Esophagus muscularis mucosa (tissue), 3 donors: ENCODE measurements around the gene MACC1.

Experiments
- POLR2AphosphoS5 ChIP-seq, 2 donors: sonication (generic); formaldehyde crosslinking; IDR thresholded peaks; one replicate each; pipeline ENCODE4 v1.6.1; 2017; ENCODE audit warnings: antibody characterized with exemption in 2 of 2
- TF ChIP-seq, protein P1 (sequence below), 3 experiments: fragments of 200-600 bp in 2 of 3; fragments of 450-650 bp in 1 of 3; sonication (generic) in 2 of 3; IDR thresholded peaks; one replicate each; pipeline ENCODE4 v1.5.1; 2017 to 2019; ENCODE audit warnings: antibody characterized with exemption in 3 of 3, mild to moderate bottlenecking in 2 of 3, moderate library complexity in 1 of 3

DNA sequence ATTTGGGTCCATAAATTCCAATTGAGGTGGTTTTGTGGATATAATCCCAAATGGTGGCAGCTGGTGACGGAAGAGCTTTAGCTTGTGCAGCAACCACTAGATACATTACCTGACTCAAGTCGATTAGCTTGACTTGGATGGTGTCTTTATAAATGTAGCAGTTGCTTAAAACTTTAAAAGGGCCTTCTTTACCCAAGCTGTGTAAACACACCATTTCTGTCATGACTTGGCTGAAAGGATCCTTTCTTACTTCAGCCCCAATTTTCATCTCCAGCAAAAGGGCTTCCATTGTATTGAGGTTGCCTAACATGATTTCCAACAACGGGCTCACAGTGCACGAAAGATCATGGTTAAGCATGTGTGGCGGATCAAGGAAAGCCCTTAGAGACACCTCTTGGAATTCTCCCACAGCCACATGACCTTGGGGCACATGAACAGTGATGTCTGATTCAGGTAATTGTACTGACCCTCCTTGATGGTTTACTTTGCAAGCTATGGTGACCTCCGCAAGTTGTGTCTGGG lies 57.9 kb downstream of the MACC1 start:
- TF ChIP-seq, protein P1, sequence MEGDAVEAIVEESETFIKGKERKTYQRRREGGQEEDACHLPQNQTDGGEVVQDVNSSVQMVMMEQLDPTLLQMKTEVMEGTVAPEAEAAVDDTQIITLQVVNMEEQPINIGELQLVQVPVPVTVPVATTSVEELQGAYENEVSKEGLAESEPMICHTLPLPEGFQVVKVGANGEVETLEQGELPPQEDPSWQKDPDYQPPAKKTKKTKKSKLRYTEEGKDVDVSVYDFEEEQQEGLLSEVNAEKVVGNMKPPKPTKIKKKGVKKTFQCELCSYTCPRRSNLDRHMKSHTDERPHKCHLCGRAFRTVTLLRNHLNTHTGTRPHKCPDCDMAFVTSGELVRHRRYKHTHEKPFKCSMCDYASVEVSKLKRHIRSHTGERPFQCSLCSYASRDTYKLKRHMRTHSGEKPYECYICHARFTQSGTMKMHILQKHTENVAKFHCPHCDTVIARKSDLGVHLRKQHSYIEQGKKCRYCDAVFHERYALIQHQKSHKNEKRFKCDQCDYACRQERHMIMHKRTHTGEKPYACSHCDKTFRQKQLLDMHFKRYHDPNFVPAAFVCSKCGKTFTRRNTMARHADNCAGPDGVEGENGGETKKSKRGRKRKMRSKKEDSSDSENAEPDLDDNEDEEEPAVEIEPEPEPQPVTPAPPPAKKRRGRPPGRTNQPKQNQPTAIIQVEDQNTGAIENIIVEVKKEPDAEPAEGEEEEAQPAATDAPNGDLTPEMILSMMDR (IDR thresholded peaks at IDR 0.05), result no peak
- TF ChIP-seq POLR2AphosphoS5 (IDR thresholded peaks at IDR 0.05), result no peak
